ENCODE measurements around the gene PPAN.

DNA sequence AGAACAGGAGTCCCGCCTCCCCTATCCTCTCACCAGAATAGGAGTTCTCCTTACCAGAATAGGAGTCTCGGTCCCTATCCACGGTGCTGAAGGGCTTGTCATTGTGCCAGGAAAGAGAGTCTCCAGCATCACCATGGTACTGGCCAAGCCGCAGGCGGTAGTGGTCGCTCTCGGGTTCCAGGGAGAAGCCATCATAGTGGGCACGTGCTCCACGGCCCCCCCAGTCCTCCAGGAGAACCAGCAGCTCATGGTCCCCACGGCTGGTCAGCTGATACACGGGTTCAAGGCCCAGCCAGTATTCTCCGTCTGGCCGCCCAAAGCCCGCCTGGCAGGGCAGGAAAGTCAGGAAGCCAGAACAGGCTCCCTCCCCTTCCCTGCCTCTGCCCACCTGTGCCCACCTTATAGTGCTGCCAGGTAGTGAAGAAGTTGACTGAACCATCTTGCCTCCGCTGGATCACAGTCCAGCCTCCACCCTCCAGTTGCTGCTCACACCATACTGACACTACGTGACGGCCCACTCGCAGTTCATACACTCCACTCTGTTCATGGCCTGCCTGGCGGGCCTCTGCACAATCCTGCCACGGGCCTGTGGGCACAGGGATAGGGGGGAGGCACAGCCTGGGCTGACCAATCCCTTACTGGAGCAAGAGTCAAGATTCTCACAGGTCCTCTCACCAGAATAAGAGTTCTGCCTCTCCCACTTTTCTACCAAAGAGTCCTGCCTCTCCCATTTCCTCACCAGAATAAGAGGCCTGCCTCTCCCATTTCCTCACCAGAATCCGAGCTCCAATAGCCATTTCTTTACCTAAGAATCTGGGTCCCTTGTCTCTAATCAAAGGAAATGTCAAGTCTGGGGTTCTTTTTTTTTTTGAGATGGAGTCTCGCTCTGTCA is 12.6 kb upstream of the PPAN start:
- no peak for TF ChIP-seq POLR2A (IDR thresholded peaks at IDR 0.05)
- TF ChIP-seq, protein P1, sequence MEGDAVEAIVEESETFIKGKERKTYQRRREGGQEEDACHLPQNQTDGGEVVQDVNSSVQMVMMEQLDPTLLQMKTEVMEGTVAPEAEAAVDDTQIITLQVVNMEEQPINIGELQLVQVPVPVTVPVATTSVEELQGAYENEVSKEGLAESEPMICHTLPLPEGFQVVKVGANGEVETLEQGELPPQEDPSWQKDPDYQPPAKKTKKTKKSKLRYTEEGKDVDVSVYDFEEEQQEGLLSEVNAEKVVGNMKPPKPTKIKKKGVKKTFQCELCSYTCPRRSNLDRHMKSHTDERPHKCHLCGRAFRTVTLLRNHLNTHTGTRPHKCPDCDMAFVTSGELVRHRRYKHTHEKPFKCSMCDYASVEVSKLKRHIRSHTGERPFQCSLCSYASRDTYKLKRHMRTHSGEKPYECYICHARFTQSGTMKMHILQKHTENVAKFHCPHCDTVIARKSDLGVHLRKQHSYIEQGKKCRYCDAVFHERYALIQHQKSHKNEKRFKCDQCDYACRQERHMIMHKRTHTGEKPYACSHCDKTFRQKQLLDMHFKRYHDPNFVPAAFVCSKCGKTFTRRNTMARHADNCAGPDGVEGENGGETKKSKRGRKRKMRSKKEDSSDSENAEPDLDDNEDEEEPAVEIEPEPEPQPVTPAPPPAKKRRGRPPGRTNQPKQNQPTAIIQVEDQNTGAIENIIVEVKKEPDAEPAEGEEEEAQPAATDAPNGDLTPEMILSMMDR (IDR thresholded peaks at IDR 0.05), result no peak

Measured in lower leg skin (tissue), 3 donors.